Lower leg skin (tissue), 3 donors: ENCODE data around the gene KYAT1.

Experiments
- POLR2A ChIP-seq, 2 donors: fragments of 450-650 bp; IDR thresholded peaks; one replicate each; pipeline ENCODE4 v1.6.1; 2016 to 2017; ENCODE audit warnings: antibody characterized with exemption in 2 of 2, mild to moderate bottlenecking in 1 of 2, moderate library complexity in 1 of 2
- TF ChIP-seq, protein P1 (sequence below), 3 donors: fragments of 450-650 bp; IDR thresholded peaks; one replicate each; pipeline ENCODE4 v1.5.1; 2016; ENCODE audit warnings: antibody characterized with exemption in 3 of 3, mild to moderate bottlenecking in 3 of 3, moderate library complexity in 2 of 3

DNA sequence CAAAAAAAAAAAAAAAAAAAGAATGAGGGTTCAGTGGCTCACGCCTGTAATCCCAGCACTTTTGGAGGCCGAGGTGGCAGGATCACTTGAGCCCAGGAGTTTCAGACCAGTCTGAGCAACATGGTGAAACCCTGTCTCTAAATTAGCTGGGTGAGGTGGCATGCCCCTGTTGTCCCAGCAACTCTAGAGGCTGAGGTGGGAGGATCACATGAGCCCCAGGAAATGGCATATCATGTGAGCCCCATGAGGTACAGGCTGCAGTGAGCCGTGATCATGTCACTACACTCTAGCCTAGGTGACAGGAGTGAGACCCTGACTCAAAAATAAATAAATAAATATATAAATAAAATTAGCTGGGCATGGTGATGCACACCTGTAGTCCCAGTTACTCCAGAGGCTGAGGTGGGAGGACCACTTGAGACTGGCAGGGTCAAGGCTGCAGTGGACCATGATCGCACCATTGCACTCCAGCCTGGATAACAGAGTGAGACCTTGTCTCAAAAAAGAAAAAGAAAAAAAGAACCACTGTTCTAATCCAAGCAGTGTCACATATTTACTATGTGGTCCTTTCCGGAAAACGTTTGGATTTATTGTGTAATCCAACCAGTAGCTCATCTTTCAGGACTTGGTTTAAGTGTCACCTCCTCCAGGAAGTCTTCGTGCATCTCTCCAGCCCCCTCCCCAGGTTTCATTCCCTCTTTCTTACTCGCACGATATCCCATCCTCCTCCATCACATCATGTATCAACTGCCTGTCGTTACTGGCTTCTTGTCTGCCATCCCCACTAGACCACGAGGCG lies 39.9 kb downstream of the KYAT1 start:
- TF ChIP-seq, protein P1, sequence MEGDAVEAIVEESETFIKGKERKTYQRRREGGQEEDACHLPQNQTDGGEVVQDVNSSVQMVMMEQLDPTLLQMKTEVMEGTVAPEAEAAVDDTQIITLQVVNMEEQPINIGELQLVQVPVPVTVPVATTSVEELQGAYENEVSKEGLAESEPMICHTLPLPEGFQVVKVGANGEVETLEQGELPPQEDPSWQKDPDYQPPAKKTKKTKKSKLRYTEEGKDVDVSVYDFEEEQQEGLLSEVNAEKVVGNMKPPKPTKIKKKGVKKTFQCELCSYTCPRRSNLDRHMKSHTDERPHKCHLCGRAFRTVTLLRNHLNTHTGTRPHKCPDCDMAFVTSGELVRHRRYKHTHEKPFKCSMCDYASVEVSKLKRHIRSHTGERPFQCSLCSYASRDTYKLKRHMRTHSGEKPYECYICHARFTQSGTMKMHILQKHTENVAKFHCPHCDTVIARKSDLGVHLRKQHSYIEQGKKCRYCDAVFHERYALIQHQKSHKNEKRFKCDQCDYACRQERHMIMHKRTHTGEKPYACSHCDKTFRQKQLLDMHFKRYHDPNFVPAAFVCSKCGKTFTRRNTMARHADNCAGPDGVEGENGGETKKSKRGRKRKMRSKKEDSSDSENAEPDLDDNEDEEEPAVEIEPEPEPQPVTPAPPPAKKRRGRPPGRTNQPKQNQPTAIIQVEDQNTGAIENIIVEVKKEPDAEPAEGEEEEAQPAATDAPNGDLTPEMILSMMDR (IDR thresholded peaks at IDR 0.05) = no peak
- TF ChIP-seq POLR2A (IDR thresholded peaks at IDR 0.05) = no peak
